ENCODE results near the gene TEN1. TPM values are rescaled to one million over a fixed set of nuclear protein-coding genes. Genes with fewer than 3 reads are reported as not detected.
A peak's percentile ranks its signal among the peaks of the same experiment; 100 is the strongest.

TEN1 gene
- total and polyA plus RNA-seq, 9 of the 15 experiments (the other 6 are each of a cell fraction or from before 2014, with no cell fraction given): 1.3 to 25.7 (median 10.1) TPM

DNA sequence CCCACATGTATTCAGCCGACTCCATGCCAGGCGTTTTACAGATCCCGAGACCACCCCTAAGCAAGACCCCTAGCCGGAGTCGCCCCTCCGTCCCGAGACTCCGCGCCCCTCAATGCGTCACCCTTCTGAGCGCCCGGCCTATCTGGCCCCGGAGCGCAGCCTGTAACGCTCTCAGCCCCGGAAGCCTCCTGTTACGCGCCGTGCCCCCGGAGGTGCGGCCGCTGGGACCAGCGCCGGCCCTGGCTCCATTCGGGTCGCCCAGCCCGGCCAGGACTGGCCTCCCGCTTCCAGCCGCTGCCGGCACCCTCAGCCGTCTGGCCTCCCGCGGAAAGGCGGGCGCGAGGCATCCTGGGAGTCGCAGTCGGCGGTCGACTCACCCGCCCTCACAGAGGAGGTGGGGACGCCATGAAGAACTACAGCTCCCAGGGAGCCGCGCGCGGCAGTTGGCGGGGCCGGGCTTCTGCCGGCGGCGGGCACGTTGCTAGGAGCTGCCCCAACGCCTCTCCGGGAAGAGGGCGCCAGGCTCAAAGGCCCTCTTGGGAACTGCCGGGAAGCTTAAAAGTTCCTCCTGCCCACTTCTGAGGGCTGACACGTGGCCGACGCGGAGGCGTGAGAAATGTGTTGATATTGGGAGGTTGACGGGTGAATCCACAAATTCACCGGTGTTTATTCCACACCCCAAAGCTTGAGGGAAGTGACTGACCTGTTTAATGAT is 38.2 kb upstream of the TEN1 start, which contains the start of gene FBF1 (continued):
- TF ChIP-seq, protein P1, sequence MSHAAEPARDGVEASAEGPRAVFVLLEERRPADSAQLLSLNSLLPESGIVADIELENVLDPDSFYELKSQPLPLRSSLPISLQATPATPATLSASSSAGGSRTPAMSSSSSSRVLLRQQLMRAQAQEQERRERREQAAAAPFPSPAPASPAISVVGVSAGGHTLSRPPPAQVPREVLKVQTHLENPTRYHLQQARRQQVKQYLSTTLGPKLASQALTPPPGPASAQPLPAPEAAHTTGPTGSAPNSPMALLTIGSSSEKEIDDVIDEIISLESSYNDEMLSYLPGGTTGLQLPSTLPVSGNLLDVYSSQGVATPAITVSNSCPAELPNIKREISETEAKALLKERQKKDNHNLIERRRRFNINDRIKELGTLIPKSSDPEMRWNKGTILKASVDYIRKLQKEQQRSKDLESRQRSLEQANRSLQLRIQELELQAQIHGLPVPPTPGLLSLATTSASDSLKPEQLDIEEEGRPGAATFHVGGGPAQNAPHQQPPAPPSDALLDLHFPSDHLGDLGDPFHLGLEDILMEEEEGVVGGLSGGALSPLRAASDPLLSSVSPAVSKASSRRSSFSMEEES (CRISPR knock-in tag; IDR thresholded peaks at IDR 0.05): no peak
- TF ChIP-seq, protein P2, sequence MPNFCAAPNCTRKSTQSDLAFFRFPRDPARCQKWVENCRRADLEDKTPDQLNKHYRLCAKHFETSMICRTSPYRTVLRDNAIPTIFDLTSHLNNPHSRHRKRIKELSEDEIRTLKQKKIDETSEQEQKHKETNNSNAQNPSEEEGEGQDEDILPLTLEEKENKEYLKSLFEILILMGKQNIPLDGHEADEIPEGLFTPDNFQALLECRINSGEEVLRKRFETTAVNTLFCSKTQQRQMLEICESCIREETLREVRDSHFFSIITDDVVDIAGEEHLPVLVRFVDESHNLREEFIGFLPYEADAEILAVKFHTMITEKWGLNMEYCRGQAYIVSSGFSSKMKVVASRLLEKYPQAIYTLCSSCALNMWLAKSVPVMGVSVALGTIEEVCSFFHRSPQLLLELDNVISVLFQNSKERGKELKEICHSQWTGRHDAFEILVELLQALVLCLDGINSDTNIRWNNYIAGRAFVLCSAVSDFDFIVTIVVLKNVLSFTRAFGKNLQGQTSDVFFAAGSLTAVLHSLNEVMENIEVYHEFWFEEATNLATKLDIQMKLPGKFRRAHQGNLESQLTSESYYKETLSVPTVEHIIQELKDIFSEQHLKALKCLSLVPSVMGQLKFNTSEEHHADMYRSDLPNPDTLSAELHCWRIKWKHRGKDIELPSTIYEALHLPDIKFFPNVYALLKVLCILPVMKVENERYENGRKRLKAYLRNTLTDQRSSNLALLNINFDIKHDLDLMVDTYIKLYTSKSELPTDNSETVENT (CRISPR knock-in tag; IDR thresholded peaks at IDR 0.05): peak; percentile 90
- peak; percentile 76; the same call in 1 of the 2 replicates for TF ChIP-seq CTBP1 (IDR thresholded peaks at IDR 0.05; ENCODE audit: borderline replicate concordance)
- peak; percentile 97 for TF ChIP-seq POLR2A (conservative IDR thresholded peaks at IDR 0.05)
- TF ChIP-seq, protein P3, sequence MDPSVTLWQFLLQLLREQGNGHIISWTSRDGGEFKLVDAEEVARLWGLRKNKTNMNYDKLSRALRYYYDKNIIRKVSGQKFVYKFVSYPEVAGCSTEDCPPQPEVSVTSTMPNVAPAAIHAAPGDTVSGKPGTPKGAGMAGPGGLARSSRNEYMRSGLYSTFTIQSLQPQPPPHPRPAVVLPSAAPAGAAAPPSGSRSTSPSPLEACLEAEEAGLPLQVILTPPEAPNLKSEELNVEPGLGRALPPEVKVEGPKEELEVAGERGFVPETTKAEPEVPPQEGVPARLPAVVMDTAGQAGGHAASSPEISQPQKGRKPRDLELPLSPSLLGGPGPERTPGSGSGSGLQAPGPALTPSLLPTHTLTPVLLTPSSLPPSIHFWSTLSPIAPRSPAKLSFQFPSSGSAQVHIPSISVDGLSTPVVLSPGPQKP (CRISPR knock-in tag; IDR thresholded peaks at IDR 0.05): no peak
- TF ChIP-seq, protein P4, sequence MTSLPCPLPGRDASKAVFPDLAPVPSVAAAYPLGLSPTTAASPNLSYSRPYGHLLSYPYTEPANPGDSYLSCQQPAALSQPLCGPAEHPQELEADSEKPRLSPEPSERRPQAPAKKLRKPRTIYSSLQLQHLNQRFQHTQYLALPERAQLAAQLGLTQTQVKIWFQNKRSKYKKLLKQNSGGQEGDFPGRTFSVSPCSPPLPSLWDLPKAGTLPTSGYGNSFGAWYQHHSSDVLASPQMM (CRISPR knock-in tag; IDR thresholded peaks at IDR 0.05): no peak
- TF ChIP-seq, protein P5, sequence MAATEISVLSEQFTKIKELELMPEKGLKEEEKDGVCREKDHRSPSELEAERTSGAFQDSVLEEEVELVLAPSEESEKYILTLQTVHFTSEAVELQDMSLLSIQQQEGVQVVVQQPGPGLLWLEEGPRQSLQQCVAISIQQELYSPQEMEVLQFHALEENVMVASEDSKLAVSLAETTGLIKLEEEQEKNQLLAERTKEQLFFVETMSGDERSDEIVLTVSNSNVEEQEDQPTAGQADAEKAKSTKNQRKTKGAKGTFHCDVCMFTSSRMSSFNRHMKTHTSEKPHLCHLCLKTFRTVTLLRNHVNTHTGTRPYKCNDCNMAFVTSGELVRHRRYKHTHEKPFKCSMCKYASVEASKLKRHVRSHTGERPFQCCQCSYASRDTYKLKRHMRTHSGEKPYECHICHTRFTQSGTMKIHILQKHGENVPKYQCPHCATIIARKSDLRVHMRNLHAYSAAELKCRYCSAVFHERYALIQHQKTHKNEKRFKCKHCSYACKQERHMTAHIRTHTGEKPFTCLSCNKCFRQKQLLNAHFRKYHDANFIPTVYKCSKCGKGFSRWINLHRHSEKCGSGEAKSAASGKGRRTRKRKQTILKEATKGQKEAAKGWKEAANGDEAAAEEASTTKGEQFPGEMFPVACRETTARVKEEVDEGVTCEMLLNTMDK (IDR thresholded peaks at IDR 0.05; ENCODE audit: borderline replicate concordance, insufficient read depth, low read depth, low read length, poor library complexity, severe bottlenecking): peak; percentile 7
- TF ChIP-seq TCF7L2 (IDR thresholded peaks at IDR 0.05; ENCODE audit: low read depth, low read length): no peak
- peak; percentile 72; the same call in 1 of the 2 replicates for TF ChIP-seq SP1 (CRISPR knock-in tag; IDR thresholded peaks at IDR 0.05)
- TF ChIP-seq RBM15 (IDR thresholded peaks at IDR 0.05; ENCODE audit: insufficient read depth, low read length): no peak
- peak; percentile 87 for TF ChIP-seq PML (IDR thresholded peaks at IDR 0.05; ENCODE audit: low read length)
- TF ChIP-seq PURB (CRISPR knock-in tag; IDR thresholded peaks at IDR 0.05; ENCODE audit: low read depth): no peak
- no peak for TF ChIP-seq ARID2 (IDR thresholded peaks at IDR 0.05)
- TF ChIP-seq, protein P6, sequence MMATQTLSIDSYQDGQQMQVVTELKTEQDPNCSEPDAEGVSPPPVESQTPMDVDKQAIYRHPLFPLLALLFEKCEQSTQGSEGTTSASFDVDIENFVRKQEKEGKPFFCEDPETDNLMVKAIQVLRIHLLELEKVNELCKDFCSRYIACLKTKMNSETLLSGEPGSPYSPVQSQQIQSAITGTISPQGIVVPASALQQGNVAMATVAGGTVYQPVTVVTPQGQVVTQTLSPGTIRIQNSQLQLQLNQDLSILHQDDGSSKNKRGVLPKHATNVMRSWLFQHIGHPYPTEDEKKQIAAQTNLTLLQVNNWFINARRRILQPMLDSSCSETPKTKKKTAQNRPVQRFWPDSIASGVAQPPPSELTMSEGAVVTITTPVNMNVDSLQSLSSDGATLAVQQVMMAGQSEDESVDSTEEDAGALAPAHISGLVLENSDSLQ (IDR thresholded peaks at IDR 0.05): no peak
- TF ChIP-seq ZBTB7A (IDR thresholded peaks at IDR 0.05; ENCODE audit: borderline replicate concordance, control insufficient read depth, low read depth, low read length): peak; percentile 87
- TF ChIP-seq MYNN (IDR thresholded peaks at IDR 0.05): no peak
- no peak for TF ChIP-seq MYNN (CRISPR knock-in tag; IDR thresholded peaks at IDR 0.05)
- TF ChIP-seq BCOR (IDR thresholded peaks at IDR 0.05): no peak
- TF ChIP-seq KHSRP (IDR thresholded peaks at IDR 0.05): no peak
- no peak for TF ChIP-seq KDM2B (CRISPR knock-in tag; IDR thresholded peaks at IDR 0.05)
- no peak for TF ChIP-seq CCAR2 (IDR thresholded peaks at IDR 0.05; ENCODE audit: low read depth, low read length)
